ENCODE data around the gene PPP6R2. TPM values are rescaled to one million over a fixed set of nuclear protein-coding genes. Genes with fewer than 3 reads are reported as not detected.

PPP6R2 gene
- total RNA-seq, 1 donor from 2014 or later: 55.5 TPM

DNA sequence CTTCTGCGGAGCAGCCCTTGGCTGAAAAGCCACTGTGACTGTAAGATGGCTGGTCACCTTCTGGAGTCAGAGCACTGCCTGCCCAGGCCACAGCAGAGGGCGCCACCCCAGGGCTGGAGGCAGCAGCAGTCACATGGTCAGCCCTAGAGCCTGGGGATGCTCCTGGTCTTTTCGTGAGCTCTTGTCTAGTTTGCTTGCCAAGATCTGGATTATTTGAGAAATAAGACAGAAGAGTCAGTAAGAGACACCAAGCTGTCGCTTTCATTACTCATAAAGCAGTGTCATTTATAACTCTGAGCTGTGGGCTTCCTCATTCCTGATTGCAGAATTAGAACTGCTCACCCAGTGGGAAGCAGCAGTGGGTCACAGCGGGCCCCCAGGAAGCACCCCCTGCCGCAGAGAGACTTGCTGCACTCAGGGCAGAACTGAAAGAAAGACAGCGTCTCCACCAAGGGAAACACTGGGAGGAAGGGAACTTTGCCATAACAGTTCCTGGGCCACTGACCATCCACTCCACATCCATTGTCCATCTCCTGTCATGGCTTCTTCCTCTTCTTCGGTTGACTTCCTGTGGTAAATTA lies 56.7 kb downstream of the PPP6R2 start:
- Histone ChIP-seq H3K4me3 (no peak overlapping the region), H3K27ac (peak overlapping the region; percentile 26 to 42), H3K9me3 (no peaks in the 10 kb centered on the region), H3K36me3 (peaks cover 6 to 27% of the 10 kb centered on the region in 2 donors), H3K27me3 (no peaks in the 10 kb centered on the region), H3K4me1 (no peaks in the 10 kb centered on the region)
- intact Hi-C loops (cut with DNase I): no loop called here
- DNase-seq (ENCODE audit: low spot score in 2 of 2): no peak
- TF ChIP-seq, protein P1, sequence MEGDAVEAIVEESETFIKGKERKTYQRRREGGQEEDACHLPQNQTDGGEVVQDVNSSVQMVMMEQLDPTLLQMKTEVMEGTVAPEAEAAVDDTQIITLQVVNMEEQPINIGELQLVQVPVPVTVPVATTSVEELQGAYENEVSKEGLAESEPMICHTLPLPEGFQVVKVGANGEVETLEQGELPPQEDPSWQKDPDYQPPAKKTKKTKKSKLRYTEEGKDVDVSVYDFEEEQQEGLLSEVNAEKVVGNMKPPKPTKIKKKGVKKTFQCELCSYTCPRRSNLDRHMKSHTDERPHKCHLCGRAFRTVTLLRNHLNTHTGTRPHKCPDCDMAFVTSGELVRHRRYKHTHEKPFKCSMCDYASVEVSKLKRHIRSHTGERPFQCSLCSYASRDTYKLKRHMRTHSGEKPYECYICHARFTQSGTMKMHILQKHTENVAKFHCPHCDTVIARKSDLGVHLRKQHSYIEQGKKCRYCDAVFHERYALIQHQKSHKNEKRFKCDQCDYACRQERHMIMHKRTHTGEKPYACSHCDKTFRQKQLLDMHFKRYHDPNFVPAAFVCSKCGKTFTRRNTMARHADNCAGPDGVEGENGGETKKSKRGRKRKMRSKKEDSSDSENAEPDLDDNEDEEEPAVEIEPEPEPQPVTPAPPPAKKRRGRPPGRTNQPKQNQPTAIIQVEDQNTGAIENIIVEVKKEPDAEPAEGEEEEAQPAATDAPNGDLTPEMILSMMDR (IDR thresholded peaks at IDR 0.05): no peak

DNA sequence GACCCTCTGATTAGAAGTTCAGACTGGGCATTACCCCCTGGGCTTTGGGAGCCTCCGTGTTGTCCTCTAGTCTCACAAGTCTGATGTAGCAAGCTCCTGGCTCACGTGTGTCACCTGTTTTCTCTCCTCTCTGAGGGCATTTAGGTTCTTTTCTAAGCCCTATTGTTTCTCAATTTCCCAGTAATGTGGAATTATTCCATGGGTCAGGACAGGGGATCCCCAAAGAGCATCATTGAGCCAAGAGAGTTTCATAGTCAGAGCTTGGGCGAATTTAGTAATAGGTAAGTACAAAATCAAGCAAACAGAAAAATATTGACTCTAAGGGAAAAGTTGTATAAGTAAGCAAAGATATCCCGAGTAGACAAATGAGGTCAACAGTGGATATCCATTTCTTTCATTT lies 57.3 kb downstream of the PPP6R2 start:
- no peak for DNase-seq (ENCODE audit: low spot score in 2 of 2)
- no peaks in the 10 kb centered on the region for H3K9me3 ChIP-seq
- intact Hi-C loops (cut with DNase I): no loop called here
- H3K4me3 ChIP-seq: no peak overlapping the region
- H3K27ac ChIP-seq: no peak overlapping the region
- H3K4me1 ChIP-seq: no peaks in the 10 kb centered on the region
- peaks cover under 1 to 22% of the 10 kb centered on the region in 2 donors for H3K36me3 ChIP-seq
- TF ChIP-seq, protein P1 (IDR thresholded peaks at IDR 0.05): no peak
- H3K27me3 ChIP-seq: no peaks in the 10 kb centered on the region

DNA sequence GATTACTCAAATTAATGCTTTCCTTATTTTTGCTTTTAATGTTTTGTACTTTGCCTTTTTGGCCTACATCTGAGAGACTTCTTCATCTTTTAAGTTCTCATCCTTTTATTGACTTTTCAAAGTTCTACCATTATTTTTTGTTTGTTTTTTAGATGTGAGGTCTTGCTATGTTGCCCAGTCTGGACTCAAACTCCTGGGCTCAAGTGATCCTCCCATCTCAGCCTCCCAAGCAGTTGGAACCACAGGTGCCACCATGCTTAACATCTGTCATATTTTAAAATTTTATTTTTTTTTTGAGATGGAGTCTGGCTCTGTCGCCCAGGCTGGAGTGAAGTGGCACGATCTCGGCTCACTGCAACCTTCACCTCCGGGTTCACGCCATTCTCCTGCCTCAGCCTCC lies 57.8 kb downstream of the PPP6R2 start:
- Histone ChIP-seq H3K4me1 (no peaks in the 10 kb centered on the region), H3K27me3 (no peaks in the 10 kb centered on the region), H3K9me3 (no peaks in the 10 kb centered on the region), H3K36me3 (peaks cover 0 to 17% of the 10 kb centered on the region in 2 donors), H3K4me3 (no peak overlapping the region), H3K27ac (no peak overlapping the region)
- TF ChIP-seq, protein P1 (IDR thresholded peaks at IDR 0.05): no peak
- intact Hi-C loops (cut with DNase I): no loop called here
- DNase-seq (ENCODE audit: low spot score in 2 of 2): no peak

DNA sequence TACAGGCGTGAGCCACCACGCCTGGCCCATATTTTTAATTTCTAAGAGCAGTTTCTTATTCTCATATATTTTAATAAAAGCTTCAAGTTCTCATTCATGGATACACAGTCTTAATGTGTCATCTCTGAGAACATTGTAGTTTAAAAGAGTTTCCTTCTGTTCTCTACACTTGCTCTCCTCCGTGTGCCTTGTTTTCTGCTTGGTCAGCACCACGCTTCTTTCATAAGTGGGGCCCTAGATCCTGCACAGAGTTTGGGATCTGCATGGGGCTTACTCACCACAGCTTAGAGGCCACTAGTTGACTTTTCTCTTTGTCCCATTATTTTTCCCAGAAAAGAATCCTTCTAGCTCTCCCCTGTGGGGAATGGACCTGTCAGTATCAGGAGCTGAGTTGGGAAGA lies 58.8 kb downstream of the PPP6R2 start:
- no peak for DNase-seq (ENCODE audit: low spot score in 2 of 2)
- no peaks in the 10 kb centered on the region for H3K9me3 ChIP-seq
- H3K27me3 ChIP-seq: no peaks in the 10 kb centered on the region
- peaks cover 0 to 17% of the 10 kb centered on the region in 2 donors for H3K36me3 ChIP-seq
- no peaks in the 10 kb centered on the region for H3K4me1 ChIP-seq
- TF ChIP-seq, protein P1 (IDR thresholded peaks at IDR 0.05): no peak
- no peak overlapping the region for H3K4me3 ChIP-seq
- intact Hi-C loops (cut with DNase I): no loop called here
- H3K27ac ChIP-seq: no peak overlapping the region

DNA sequence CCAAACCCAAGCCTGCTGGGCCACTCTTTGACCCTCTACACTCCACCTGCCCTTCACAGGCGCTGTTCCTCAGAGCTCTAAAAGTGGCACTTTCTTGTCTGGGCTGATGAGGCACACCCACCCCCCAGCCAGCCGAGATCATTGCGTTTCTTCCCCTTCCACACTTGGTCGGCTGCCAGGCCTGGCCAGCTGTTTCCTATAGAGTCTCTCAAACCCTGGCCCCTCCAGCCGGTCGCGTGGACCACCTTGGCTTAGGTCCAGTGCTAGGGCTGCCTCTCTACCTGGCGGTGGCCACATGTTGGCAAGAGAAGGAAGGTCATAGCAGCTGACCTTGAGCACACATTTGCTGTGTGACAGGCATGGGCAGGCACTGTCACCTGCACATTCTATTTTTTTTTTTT lies 60.6 kb downstream of the PPP6R2 start:
- TF ChIP-seq, protein P1 (IDR thresholded peaks at IDR 0.05): no peak
- Histone ChIP-seq H3K36me3 (peaks cover 14 to 31% of the 10 kb centered on the region in 2 donors), H3K27me3 (no peaks in the 10 kb centered on the region), H3K9me3 (no peaks in the 10 kb centered on the region), H3K27ac (no peak overlapping the region), H3K4me3 (no peak overlapping the region), H3K4me1 (no peaks in the 10 kb centered on the region)
- DNase-seq (ENCODE audit: low spot score in 2 of 2): peak in 1 of 2 donors; percentile 73
- intact Hi-C loops (cut with DNase I): no loop called here

Measured in ascending aorta (tissue), 2 donors.